Measurements from ENCODE around the gene DVL3. TPM values are rescaled to one million over a fixed set of nuclear protein-coding genes. Genes with fewer than 3 reads are reported as not detected.

DVL3 gene
- total RNA-seq, 1 donor from 2014 or later, result 103 TPM

GRCh38 chr3:184196536-184196935 is 41.4 kb downstream of the DVL3 start:
- no peak overlapping the region for H3K27ac Mint-ChIP-seq (ENCODE audit: unreplicated experiment)
- no peak for TF ChIP-seq CTCF (IDR thresholded peaks at IDR 0.05; ENCODE audit: unreplicated experiment)
- H3K4me1 Mint-ChIP-seq (ENCODE audit: unreplicated experiment), result no peaks in the 10 kb centered on the region

GRCh38 chr3:184198509-184198908 is 43.3 kb downstream of the DVL3 start:
- no peaks in the 10 kb centered on the region for H3K9me3 Mint-ChIP-seq (ENCODE audit: unreplicated experiment)
- TF ChIP-seq CTCF (IDR thresholded peaks at IDR 0.05; ENCODE audit: unreplicated experiment), result no peak
- H3K4me3 Mint-ChIP-seq (ENCODE audit: unreplicated experiment), result no peak overlapping the region
- DNase-seq (ENCODE audit: low spot score), result no peak
- no peaks in the 10 kb centered on the region for H3K4me1 Mint-ChIP-seq (ENCODE audit: unreplicated experiment)
- H3K27ac Mint-ChIP-seq (ENCODE audit: unreplicated experiment), result no peak overlapping the region
- H3K36me3 Mint-ChIP-seq (ENCODE audit: low read depth, unreplicated experiment), result peaks cover 16% of the 10 kb centered on the region
- peaks cover 1% of the 10 kb centered on the region for H3K27me3 Mint-ChIP-seq (ENCODE audit: unreplicated experiment)

More at GRCh38 chr3:184196536-184196935, 41.4 kb downstream of the DVL3 start:
- Mint-ChIP-seq H3K9me3 (ENCODE audit: unreplicated experiment) (no peaks in the 10 kb centered on the region), H3K27me3 (ENCODE audit: unreplicated experiment) (peaks cover 1% of the 10 kb centered on the region), H3K4me3 (ENCODE audit: unreplicated experiment) (no peak overlapping the region), H3K36me3 (ENCODE audit: low read depth, unreplicated experiment) (peaks cover 27% of the 10 kb centered on the region)
- DNase-seq (ENCODE audit: low spot score), result no peak

- no peak for TF ChIP-seq CTCF (IDR thresholded peaks at IDR 0.05; ENCODE audit: unreplicated experiment)
- no peak for DNase-seq (ENCODE audit: low spot score)
- Mint-ChIP-seq H3K4me1 (ENCODE audit: unreplicated experiment) (no peaks in the 10 kb centered on the region), H3K36me3 (ENCODE audit: low read depth, unreplicated experiment) (peaks cover under 1% of the 10 kb centered on the region), H3K27ac (ENCODE audit: unreplicated experiment) (no peak overlapping the region), H3K27me3 (ENCODE audit: unreplicated experiment) (peaks cover 1% of the 10 kb centered on the region), H3K4me3 (ENCODE audit: unreplicated experiment) (no peak overlapping the region), H3K9me3 (ENCODE audit: unreplicated experiment) (no peaks in the 10 kb centered on the region)
Observed at GRCh38 chr3:184200825-184201224, 45.6 kb downstream of the DVL3 start.

GRCh38 chr3:184203526-184203925 is 48.3 kb downstream of the DVL3 start:
- no peak overlapping the region for H3K4me3 Mint-ChIP-seq (ENCODE audit: unreplicated experiment)
- H3K27ac Mint-ChIP-seq (ENCODE audit: unreplicated experiment), result no peak overlapping the region
- peaks cover 1% of the 10 kb centered on the region for H3K27me3 Mint-ChIP-seq (ENCODE audit: unreplicated experiment)
- DNase-seq (ENCODE audit: low spot score), result no peak
- no peaks in the 10 kb centered on the region for H3K4me1 Mint-ChIP-seq (ENCODE audit: unreplicated experiment)
- H3K9me3 Mint-ChIP-seq (ENCODE audit: unreplicated experiment), result no peaks in the 10 kb centered on the region
- TF ChIP-seq CTCF (IDR thresholded peaks at IDR 0.05; ENCODE audit: unreplicated experiment), result no peak
- H3K36me3 Mint-ChIP-seq (ENCODE audit: low read depth, unreplicated experiment), result no peaks in the 10 kb centered on the region

- no peak for TF ChIP-seq CTCF (IDR thresholded peaks at IDR 0.05; ENCODE audit: unreplicated experiment)
- H3K27me3 Mint-ChIP-seq (ENCODE audit: unreplicated experiment), result no peaks in the 10 kb centered on the region
- no peak overlapping the region for H3K27ac Mint-ChIP-seq (ENCODE audit: unreplicated experiment)
- no peak for DNase-seq (ENCODE audit: low spot score)
- no peaks in the 10 kb centered on the region for H3K4me1 Mint-ChIP-seq (ENCODE audit: unreplicated experiment)
- H3K4me3 Mint-ChIP-seq (ENCODE audit: unreplicated experiment), result no peak overlapping the region
- H3K36me3 Mint-ChIP-seq (ENCODE audit: low read depth, unreplicated experiment), result no peaks in the 10 kb centered on the region
- H3K9me3 Mint-ChIP-seq (ENCODE audit: unreplicated experiment), result no peaks in the 10 kb centered on the region
Observed at GRCh38 chr3:184209146-184209923, 54.2 kb downstream of the DVL3 start.
